Parathyroid adenoma (tissue), 2 donors: Measurements from ENCODE around the gene LIMS1.
A peak's percentile ranks its signal among the peaks of the same experiment; 100 is the strongest.
"Not testable (repeated sequence)": the region's sequence is repeated elsewhere in the genome, so short reads cannot be mapped to it uniquely, and the experiment has no call there.

ENCODE experiments used
- H2AFZ ChIP-seq: fragments of 300-600 bp; sonication (generic); one replicate; pipeline ENCODE4 v1.7.0; 2017; ENCODE audit warnings: antibody characterized with exemption, mild to moderate bottlenecking
- H3K27ac ChIP-seq: fragments of 300-600 bp; sonication (generic); one replicate; pipeline ENCODE4 v1.7.0; 2017
- H3K27me3 ChIP-seq: fragments of 300-600 bp; sonication (generic); one replicate; pipeline ENCODE4 v1.7.0; 2017; ENCODE audit warnings: low read length; ENCODE audit not compliant: control insufficient read depth, insufficient read depth
- H3K36me3 ChIP-seq: fragments of 300-600 bp; sonication (generic); one replicate; pipeline ENCODE4 v1.7.0; 2017; ENCODE audit warnings: low read length; ENCODE audit not compliant: control insufficient read depth, insufficient read depth
- H3K4me1 ChIP-seq: fragments of 300-600 bp; sonication (generic); one replicate; pipeline ENCODE4 v1.7.0; 2017; ENCODE audit warnings: control low read depth
- H3K4me2 ChIP-seq: fragments of 300-600 bp; sonication (generic); one replicate; pipeline ENCODE4 v1.7.0; 2017; ENCODE audit warnings: low read length
- H3K4me3 ChIP-seq: fragments of 300-600 bp; sonication (generic); one replicate; pipeline ENCODE4 v1.7.0; 2017; ENCODE audit warnings: low read depth, low read length
- H3K79me2 ChIP-seq: fragments of 300-600 bp; sonication (generic); one replicate; pipeline ENCODE4 v1.7.0; 2017; ENCODE audit warnings: control low read depth
- H3K9ac ChIP-seq: fragments of 300-600 bp; sonication (generic); one replicate; pipeline ENCODE4 v1.7.0; 2017; ENCODE audit warnings: mild to moderate bottlenecking
- H3K9me3 ChIP-seq: fragments of 300-600 bp; sonication (generic); one replicate; pipeline ENCODE4 v1.7.0; 2017; ENCODE audit warnings: low read length; ENCODE audit not compliant: control insufficient read depth
- donor health status: primary hyperparathyroidism.

The LIMS1 gene

DNA sequence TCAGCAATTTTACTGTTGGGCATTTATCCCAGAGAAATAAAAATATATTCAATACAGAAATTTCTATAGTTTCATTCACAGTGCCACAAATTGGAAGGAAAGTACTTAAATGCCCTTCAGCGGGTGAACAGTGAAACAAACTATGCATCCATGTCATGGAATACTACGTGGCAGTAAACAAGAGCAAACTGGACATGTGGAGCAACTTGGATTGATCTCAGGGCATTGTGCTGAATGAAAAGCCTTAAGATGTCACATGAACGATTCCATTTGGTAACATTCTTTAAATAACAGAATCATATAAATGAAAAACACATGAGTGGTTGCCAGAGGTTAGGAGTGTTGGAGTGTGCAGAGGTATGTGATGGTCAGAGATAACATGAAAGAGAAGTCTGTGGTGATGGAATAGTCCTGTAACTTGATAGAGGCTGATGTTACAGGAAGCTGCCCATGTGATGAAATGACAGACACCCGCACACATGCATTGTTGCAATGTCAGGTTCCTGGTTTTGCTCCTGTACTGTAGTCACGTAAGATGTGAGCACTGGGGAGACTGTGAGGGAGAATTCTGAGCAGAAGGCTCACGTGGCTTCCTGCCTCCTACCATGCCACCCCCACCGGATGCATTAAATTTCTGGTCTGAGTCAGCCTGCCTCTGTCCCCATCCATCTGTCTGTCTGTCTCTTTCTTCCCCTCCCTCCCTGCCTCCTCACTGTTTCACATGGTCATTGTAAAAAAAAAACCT is 118.1 kb downstream of the LIMS1 start:
- H2AFZ ChIP-seq, H3K4me2 ChIP-seq, H3K36me3 ChIP-seq, H3K9me3 ChIP-seq, H3K9ac ChIP-seq, H3K27me3 ChIP-seq, H3K4me3 ChIP-seq, H3K79me2 ChIP-seq, H3K4me1 ChIP-seq: not testable (repeated sequence)
- peak overlapping the region; percentile 39 for H3K27ac ChIP-seq

DNA sequence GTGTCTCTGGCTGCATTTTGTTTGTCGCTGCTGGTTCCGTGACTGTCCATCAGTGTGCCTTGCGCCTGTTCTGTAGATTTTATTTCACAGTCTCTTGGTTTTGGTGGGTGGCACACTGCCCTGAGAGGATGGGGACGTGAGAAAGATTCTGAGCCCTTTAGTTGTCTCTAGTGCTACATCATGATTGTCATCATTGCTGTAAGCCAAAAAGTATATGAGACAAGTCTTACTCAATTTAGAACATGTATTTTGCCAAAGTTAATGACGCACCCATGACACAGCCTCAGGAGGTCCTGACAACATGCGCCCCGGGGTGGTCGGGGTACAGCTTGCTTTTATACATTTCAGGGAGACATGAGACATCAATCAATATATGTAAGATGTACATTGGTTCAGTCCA is 119.2 kb downstream of the LIMS1 start:
- H2AFZ ChIP-seq, H3K79me2 ChIP-seq, H3K9ac ChIP-seq, H3K27ac ChIP-seq, H3K4me3 ChIP-seq, H3K9me3 ChIP-seq, H3K27me3 ChIP-seq, H3K36me3 ChIP-seq, H3K4me2 ChIP-seq, H3K4me1 ChIP-seq: not testable (repeated sequence)

DNA sequence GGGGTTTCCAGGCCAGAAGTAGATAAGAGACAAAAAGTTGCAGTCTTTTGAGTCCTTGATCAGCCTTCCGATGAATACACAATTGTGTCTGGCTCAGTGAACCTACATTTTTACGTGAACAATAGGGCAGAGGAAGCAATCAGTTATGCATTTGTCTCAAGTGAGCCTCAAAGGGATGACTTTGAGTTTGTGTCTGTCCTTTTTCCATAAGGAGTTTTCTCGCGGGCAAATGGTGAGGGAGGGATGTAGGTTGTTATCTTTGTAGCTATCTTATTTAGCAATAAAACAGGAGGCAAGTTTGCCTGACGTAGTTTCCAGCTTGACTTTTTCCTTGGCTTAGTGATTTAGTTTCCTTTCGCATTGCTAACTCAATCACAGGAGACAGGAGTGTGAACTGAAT is 119.6 kb downstream of the LIMS1 start:
- H3K36me3 ChIP-seq, H3K79me2 ChIP-seq, H3K27me3 ChIP-seq, H3K4me1 ChIP-seq, H3K4me3 ChIP-seq, H3K9ac ChIP-seq, H3K4me2 ChIP-seq, H3K27ac ChIP-seq, H2AFZ ChIP-seq, H3K9me3 ChIP-seq: not testable (repeated sequence)

DNA sequence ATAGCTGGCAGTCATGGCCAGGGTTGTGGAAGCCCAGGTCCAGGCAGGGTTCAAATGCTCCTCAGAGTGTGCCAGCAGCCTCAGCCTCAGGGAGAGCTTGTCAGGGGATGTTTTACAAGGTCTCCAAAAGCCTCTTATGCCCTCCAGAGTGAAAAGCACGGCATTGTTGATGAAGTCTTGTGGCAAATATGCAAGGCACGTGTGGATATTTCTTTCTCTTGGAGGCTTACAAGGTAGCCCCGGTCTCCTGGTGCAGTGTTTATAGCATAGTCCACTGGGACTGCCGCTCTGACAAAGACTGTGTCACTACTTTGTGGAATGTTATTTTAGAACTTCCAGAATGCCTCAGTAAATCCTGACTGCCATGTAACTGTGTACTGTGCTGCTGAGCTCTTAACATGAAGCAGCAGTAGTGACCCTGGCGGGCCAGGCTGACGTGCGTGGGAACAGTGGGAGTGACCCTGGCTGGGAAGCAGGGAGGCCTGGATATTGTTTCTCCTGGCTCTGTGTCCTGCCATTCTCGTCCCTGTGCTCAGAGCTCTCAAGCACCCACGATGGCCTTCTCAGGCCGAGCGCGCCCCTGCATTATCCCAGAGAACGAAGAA is 120.4 kb downstream of the LIMS1 start:
- not testable (repeated sequence) for H3K36me3 ChIP-seq, H2AFZ ChIP-seq, H3K79me2 ChIP-seq, H3K4me2 ChIP-seq, H3K9me3 ChIP-seq, H3K4me1 ChIP-seq, H3K9ac ChIP-seq, H3K4me3 ChIP-seq, H3K27me3 ChIP-seq
- peak overlapping the region; percentile 36 for H3K27ac ChIP-seq

DNA sequence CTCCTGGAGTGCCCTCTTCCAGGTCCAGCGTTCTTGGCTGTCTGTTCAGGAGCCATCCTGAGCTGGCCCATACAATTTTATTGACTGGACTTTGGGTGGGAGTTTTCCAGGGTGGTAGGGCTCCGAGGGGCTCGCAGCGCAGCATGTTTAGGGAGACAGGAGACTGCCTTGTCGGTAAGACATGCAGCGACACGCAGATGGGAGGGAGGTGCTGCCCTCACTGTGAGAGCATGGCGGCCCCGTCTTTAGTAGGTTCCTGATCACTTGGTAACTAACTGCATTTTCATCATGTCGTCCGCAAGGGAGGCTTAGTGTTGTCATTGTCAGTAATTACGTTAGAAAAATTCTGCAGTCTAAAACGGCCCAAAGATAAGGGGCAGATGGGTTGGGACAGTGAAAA is 121.0 kb downstream of the LIMS1 start:
- not testable (repeated sequence) for H3K27me3 ChIP-seq, H2AFZ ChIP-seq, H3K4me1 ChIP-seq, H3K27ac ChIP-seq, H3K4me2 ChIP-seq, H3K36me3 ChIP-seq, H3K79me2 ChIP-seq, H3K4me3 ChIP-seq, H3K9ac ChIP-seq, H3K9me3 ChIP-seq

DNA sequence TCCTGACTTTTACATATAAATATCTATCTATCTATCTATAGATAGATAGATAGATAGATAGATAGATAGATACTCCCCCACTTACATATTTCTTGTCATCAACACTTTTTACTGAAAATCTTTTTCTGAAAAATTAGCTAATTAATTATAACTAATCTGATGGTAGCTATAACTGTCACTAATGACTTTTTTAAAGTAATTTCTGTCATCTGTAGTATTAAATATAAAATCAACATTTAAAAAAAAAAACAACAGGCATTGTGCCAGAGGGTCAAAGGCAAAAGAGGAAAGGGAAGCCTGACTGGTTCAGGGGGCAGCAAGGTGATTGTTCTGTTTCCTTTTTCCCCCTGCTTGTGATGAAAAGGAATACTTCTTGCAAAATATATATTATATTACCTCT is 122.0 kb downstream of the LIMS1 start:
- not testable (repeated sequence) for H3K79me2 ChIP-seq, H3K9me3 ChIP-seq, H3K27me3 ChIP-seq, H3K36me3 ChIP-seq, H3K4me1 ChIP-seq, H3K4me3 ChIP-seq, H3K9ac ChIP-seq, H3K27ac ChIP-seq, H2AFZ ChIP-seq, H3K4me2 ChIP-seq

DNA sequence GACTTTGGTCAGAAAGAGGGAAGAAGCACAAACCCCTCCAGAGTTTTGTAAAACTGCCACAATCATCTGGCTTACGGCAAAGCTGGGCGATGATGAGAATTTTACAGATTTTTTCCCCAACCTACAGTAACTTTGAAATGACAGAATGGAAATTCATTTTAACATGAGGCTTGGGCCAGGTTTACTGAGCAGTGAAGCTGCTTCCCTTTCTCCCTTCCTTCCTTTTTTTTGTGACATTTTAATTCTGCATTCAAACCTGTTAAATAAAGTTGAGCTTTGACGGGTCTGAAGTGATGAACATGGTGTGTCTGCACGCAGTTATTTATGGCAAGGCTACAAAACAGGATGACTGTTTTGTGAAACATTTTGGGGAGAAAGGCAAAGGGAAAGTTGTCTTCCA is 123.2 kb downstream of the LIMS1 start:
- H3K9me3 ChIP-seq, H3K36me3 ChIP-seq, H3K27me3 ChIP-seq, H2AFZ ChIP-seq, H3K4me3 ChIP-seq, H3K9ac ChIP-seq, H3K27ac ChIP-seq, H3K4me1 ChIP-seq, H3K79me2 ChIP-seq, H3K4me2 ChIP-seq: not testable (repeated sequence)

DNA sequence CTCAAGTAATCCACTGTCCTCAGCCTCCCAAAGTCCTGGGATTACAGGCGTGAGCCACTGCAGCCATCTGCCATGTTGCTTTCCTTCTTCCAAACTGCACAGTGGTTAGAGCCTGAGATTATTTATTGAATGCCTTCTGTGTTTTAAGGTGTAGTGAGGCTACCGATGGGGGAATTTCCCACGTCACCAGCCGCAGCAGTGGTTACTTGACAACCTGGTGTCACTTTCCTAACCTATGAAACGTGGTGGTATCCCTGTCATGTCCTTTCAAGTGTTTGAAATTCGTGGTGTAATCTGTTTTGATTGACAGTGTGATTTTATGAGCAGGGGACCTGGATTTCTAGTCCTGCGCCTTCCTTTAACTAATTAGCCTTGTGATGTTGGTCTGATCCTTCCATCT is 124.3 kb downstream of the LIMS1 start:
- H3K4me2 ChIP-seq, H3K9me3 ChIP-seq, H2AFZ ChIP-seq, H3K36me3 ChIP-seq, H3K79me2 ChIP-seq, H3K27me3 ChIP-seq, H3K4me3 ChIP-seq, H3K4me1 ChIP-seq, H3K27ac ChIP-seq, H3K9ac ChIP-seq: not testable (repeated sequence)

DNA sequence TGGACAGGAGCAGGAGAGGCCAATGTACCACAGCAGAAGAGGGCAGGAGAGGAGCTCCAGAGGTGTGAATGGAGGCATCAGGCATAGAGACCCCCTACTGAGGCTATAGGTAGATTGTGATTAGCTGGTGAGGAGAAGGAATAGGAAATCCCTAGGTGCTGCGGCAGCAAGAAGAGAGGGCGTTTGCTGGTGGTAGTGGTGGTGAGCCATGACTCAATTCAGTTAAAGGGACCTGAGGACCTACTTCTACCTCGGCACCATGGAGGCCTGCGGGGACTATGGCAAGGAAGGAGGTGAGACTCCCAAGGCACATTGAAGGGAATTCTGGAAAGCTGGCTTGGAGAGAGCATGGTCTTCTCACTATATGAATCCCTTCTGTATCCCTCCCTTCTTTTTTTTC is 127.2 kb downstream of the LIMS1 start:
- not testable (repeated sequence) for H3K4me1 ChIP-seq, H3K27ac ChIP-seq, H3K4me2 ChIP-seq, H3K36me3 ChIP-seq, H3K79me2 ChIP-seq, H3K9me3 ChIP-seq, H2AFZ ChIP-seq, H3K4me3 ChIP-seq, H3K9ac ChIP-seq, H3K27me3 ChIP-seq

DNA sequence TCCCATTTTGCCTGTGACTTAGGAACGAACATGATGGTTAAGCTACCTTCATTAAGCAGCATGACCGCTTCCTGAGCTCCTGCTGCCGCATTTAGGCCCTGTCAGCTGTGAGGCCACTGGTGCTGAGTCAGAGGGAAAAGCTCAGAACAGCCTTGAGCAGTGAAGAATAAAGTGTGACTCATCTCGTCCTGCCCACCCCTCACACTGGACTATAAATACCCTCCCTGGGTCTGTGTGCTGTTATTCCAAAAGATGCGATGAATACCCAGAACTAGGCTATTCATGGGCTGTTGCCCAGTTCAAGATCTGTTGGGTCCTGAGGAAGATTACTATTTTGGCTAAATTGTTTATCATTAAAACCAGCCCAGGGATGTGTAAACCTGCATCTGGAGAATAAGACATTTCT is 127.9 kb downstream of the LIMS1 start:
- not testable (repeated sequence) for H3K79me2 ChIP-seq, H3K27me3 ChIP-seq, H2AFZ ChIP-seq, H3K4me1 ChIP-seq, H3K4me2 ChIP-seq, H3K27ac ChIP-seq, H3K36me3 ChIP-seq, H3K9ac ChIP-seq, H3K9me3 ChIP-seq, H3K4me3 ChIP-seq

DNA sequence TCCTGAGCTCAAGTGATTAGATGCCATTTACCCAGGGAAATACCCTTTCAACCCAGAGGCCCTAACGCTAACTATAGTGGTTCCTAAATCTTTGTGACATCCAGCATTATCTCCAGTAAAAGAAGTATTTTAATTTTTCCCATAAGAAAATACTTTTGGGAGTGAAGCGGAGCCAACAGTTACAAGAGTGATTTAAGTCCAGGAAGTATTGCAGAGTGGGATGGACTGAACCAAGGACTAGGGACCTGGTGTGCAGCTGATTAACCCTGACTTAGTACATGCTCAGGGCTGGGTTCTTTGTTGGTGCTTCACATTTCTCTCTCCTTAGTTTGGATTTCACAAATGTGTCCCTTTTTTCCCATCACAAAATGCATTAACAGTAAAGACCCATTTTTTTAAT is 129.1 kb downstream of the LIMS1 start:
- not testable (repeated sequence) for H2AFZ ChIP-seq, H3K27ac ChIP-seq, H3K4me1 ChIP-seq

More for the DNA sequence above, 129.1 kb downstream of the LIMS1 start:
- not testable (repeated sequence) for H3K36me3 ChIP-seq, H3K27me3 ChIP-seq, H3K4me2 ChIP-seq, H3K9ac ChIP-seq, H3K79me2 ChIP-seq, H3K9me3 ChIP-seq, H3K4me3 ChIP-seq
